ENCODE results near the gene BNC2. TPM values are rescaled to one million over a fixed set of nuclear protein-coding genes. Genes with fewer than 3 reads are reported as not detected.

The BNC2 gene
- total and polyA plus RNA-seq, 2 of the 4 experiments (the other 2 are of a cell fraction), result 15.5 to 45.2 TPM

DNA sequence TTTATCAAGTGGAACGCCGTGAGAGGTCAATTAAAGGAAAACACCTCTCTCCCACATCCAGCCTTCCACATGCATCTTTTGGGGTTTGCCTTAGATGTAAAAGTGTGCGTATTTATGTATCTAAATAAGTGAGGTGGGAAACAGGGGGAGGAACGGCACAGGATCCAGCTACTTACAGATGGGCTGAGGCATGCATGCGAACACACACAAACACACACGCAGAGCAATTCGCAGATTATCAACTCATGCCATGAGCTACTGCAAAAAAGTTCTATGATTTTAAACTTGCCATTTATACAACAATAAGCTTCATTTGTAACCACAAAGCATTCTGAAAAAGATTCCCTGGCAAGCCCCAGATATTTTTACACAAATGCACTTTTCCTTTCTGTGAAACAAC, 242.1 kb downstream of the BNC2 start:
- Histone ChIP-seq H4K20me1 (ENCODE audit: insufficient read depth, low read length) (no peaks in the 10 kb centered on the region), H2BK20ac (ENCODE audit: low read depth, low read length) (peak overlapping the region; percentile 30), H2AK9ac (replicated peaks; ENCODE audit: low read depth, low read length, poor library complexity) (peak overlapping the region; percentile 82), H3K27me3 (ENCODE audit: control insufficient read depth, insufficient read depth, low read length) (no peaks in the 10 kb centered on the region), H3K18ac (ENCODE audit: low read depth, low read length) (peak overlapping the region; percentile 88), H4K5ac (ENCODE audit: low read depth, low read length) (peak overlapping the region; percentile 80), H3K9me1 (ENCODE audit: insufficient read depth, low read length) (peaks cover 6% of the 10 kb centered on the region), H3K36me3 (ENCODE audit: control insufficient read depth, insufficient read depth, low read length) (no peaks in the 10 kb centered on the region), H3K23ac (ENCODE audit: low read depth, low read length) (peak overlapping the region; percentile 40), H4K8ac (ENCODE audit: low read depth in 2 of 2, low read length in 2 of 2) (peak overlapping the region; percentile 7 to 89; a peak in 3 of 4 replicates), H3K4me1 (ENCODE audit: control insufficient read depth, insufficient read depth, low read length) (peaks cover 26% of the 10 kb centered on the region), H4K91ac (ENCODE audit: insufficient read depth, low read depth, low read length) (peak overlapping the region; percentile 59), H2BK5ac (ENCODE audit: low read depth, low read length, poor library complexity, severe bottlenecking) (peak overlapping the region; percentile 79), H3K4me3 (ENCODE audit: insufficient read depth, low read depth, low read length) (peak overlapping the region; percentile 11; the same call in 1 of the 2 replicates), H3K56ac (ENCODE audit: extremely low read depth, insufficient read depth, low read length) (peak overlapping the region; percentile 58; the same call in 1 of the 2 replicates), H2BK15ac (ENCODE audit: low read depth, low read length) (peak overlapping the region; percentile 42; the same call in 2 of the 3 replicates), H3K14ac (replicated peaks; ENCODE audit: low read depth, low read length) (peak overlapping the region; percentile 35), H2BK120ac (ENCODE audit: low read depth, low read length) (peak overlapping the region; percentile 70), H3K27ac (ENCODE audit: insufficient read depth, low read length) (peak overlapping the region; percentile 91), H3K4me2 (ENCODE audit: low read depth, low read length) (peak overlapping the region; percentile 85), H3K9me3 (ENCODE audit: control insufficient read depth, insufficient read depth, low read length) (no peaks in the 10 kb centered on the region), H3K4ac (ENCODE audit: low read depth, low read length) (peak overlapping the region; percentile 69), H2AK5ac (ENCODE audit: low read depth, low read length) (peak overlapping the region; percentile 12; the same call in 1 of the 2 replicates), H3K9ac (ENCODE audit: low read depth, low read length) (peak overlapping the region; percentile 64), H3K79me1 (ENCODE audit: low read depth in 1 of 2, low read length in 2 of 2) (peaks cover 28 to 58% of the 10 kb centered on the region in 2 experiments), H2AFZ (replicated peaks; ENCODE audit: low read length, poor library complexity) (peak overlapping the region; percentile 16)
- ChIA-PET CTCF (interaction anchor here (0.9 kb wide), 1 partner anchor 9 kb away, joined by 3 read pairs; no protein-coding TSS in a partner anchor), POLR2A (ENCODE audit: unreplicated experiment) (no interaction called here)
- ATAC-seq (ENCODE audit: low read depth), result peak; percentile 19; the same call in 1 of the 2 replicates
- intact Hi-C loops (cut with micrococcal nuclease), result loop anchor here (5.0 to 10.0 kb wide), 5 partner anchors 79 to 434 kb away; no protein-coding TSS in a partner anchor
- no TSS peak for BruUV-seq (replicated peaks)
- dilution Hi-C loops (cut with HindIII; ENCODE audit: low sequenced_read_pairs, unreplicated experiment), result no loop called here
- in situ Hi-C loops (cut with MboI; ENCODE audit: low sequenced_read_pairs), result loop anchor here (25.0 kb wide), 1 partner anchor 834 kb away; no protein-coding TSS in a partner anchor
- DNase-seq, result peak; percentile 65
- no peak for TF ChIP-seq RFX5 (IDR thresholded peaks at IDR 0.05; ENCODE audit: low read depth, low read length)
- no peak for TF ChIP-seq POLR2A (IDR thresholded peaks at IDR 0.05; ENCODE audit: low read depth, low read length)
- TF ChIP-seq, protein P1, sequence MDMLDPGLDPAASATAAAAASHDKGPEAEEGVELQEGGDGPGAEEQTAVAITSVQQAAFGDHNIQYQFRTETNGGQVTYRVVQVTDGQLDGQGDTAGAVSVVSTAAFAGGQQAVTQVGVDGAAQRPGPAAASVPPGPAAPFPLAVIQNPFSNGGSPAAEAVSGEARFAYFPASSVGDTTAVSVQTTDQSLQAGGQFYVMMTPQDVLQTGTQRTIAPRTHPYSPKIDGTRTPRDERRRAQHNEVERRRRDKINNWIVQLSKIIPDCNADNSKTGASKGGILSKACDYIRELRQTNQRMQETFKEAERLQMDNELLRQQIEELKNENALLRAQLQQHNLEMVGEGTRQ (IDR thresholded peaks at IDR 0.05; ENCODE audit: low read depth, low read length), result no peak
- TF ChIP-seq, protein P2, sequence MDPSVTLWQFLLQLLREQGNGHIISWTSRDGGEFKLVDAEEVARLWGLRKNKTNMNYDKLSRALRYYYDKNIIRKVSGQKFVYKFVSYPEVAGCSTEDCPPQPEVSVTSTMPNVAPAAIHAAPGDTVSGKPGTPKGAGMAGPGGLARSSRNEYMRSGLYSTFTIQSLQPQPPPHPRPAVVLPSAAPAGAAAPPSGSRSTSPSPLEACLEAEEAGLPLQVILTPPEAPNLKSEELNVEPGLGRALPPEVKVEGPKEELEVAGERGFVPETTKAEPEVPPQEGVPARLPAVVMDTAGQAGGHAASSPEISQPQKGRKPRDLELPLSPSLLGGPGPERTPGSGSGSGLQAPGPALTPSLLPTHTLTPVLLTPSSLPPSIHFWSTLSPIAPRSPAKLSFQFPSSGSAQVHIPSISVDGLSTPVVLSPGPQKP (IDR thresholded peaks at IDR 0.05; ENCODE audit: borderline replicate concordance, low read depth, low read length), result no peak
- no peak for TF ChIP-seq NFE2L2 (IDR thresholded peaks at IDR 0.05; ENCODE audit: low read depth, low read length)
- TF ChIP-seq RCOR1 (IDR thresholded peaks at IDR 0.05; ENCODE audit: insufficient replicate concordance, low read length), result no peak
- 20% methylated on average over 1 of the region's 7 CpGs; no CpG with 5 or more reads in 1 of the 2 experiments for WGBS, 2 experiments (ENCODE audit: extremely low coverage in 2 of 2, insufficient read length in 1 of 2)
